HuH-7 (cell line): ENCODE measurements around the gene THBS2.
"Not testable (repeated sequence)": the region's sequence is repeated elsewhere in the genome, so short reads cannot be mapped to it uniquely, and the experiment has no call there.

Source experiments
- DNase-seq: peaks from one replicate; pipeline ENCODE4 v3.0.0; 2011; ENCODE audit warnings: low spot score

THBS2 gene

DNA sequence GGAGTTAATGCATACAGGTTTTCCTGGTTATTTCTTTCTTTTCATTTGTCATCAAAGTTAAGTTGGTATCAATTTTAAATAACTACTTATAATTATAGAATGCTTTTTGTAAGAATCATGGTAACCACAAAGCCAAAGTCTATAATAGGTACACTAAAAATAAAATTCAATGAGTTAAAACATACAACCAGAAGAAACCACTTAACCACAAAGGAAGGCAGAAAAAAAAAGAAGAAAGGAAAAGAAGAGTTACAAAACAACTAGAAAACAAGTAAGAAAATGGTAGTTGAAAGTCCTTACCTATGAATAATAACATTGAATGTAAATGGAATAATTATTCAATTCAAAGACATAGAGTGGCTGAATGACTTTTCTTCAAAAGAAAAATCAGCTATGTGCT is 45.6 kb downstream of the THBS2 start:
- DNase-seq: no peak

DNA sequence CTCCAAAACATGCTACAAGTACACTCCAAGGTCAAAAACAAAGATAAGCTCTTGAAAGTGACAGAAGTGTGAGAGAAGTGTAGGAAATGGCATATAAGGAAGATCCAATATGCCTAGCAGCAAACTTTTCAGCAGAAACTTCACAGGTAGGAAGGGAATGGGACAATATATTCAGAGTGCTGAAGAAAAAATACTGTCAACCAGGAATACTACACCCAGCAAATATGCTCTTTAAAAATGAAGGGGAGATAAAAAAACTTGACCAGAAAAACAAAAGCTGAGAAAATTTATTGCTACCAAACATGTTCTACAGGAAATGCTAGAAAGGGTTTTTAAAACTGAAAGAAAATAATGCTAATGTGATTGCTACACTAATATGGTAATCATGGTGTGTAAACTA is 46.2 kb downstream of the THBS2 start:
- DNase-seq: no peak

DNA sequence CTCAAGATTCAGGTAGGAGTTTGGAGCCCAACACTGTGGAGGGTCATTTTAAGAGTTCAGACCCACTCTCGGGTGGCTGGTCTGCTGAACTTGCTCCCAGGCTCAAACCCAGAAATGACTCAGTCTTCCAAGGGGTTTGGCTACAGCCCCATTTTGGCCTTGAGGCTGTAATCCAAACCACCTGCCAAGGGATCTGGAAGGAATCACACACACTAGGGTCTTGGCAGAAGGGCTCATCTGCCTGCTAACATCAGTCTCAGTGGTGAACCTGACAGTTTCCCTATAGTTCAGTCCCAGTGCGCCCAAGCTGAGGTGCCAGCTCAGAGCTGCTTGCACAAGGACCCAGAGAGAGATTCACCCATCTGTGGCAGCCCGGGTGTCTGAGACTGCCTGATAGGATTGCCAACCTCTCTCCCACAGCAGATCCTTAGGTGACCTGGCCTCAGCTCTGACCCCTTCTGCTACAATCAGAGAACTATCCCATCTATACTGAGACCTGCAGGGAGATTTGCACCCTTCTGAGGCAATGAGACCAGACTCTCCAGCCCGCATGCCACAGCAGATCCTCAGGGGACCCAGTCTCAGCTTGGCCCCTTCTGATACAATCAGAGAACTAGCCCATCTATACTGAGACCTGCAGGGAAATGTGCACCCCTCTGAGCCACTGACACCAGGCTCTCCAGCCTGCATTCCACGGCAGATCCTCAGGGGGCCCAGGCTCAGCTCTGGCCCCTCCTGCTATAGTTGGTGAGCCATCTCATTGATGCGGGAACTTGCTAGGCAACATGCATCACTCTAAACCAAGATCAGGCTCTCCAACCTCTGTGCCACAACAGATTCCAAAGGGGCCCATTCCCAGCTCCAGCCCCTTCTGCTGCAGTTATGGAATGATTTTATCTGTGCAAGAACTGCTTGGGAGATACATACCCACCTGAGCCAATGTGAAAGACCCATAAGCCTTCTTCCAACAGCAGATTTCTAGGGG is 48.2 kb downstream of the THBS2 start:
- DNase-seq: no peak

DNA sequence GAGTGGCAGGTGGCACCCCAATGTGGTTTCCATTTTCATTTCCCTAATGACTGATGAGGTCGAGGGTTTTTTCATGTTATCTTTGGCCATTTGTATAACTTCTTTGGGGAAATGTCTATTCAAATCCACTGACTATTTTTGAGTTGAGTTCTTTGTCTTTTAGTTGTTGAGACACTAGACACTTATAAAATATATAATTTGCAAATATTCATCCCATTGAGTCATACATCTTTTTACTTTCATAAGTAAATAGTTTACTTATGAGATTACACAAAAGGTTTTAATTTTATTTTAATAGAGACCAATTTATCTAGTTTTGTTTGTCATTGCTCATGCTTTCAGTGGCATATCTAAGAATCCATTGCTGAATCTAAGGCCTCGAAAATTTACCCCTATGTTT is 49.5 kb downstream of the THBS2 start:
- no peak for DNase-seq

DNA sequence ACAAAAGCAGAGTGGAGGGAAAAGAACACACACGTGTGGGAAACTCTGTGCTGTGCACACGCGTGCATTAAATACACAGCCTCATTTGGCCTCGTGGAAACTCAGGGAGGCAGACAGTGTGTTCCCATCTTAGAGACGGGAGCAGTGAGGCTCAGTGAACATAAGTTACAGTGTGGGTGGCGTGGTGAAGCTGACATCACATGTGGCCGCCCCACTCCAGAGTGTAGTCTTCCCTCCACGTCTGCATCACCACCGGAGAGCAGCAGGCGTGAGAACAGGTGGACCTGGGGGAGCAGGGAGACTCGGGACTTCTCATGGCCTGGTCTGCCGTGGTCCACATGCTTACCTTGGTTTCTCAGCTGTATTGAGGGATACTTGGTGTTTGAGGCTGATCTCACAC is 51.7 kb downstream of the THBS2 start:
- DNase-seq: no peak

DNA sequence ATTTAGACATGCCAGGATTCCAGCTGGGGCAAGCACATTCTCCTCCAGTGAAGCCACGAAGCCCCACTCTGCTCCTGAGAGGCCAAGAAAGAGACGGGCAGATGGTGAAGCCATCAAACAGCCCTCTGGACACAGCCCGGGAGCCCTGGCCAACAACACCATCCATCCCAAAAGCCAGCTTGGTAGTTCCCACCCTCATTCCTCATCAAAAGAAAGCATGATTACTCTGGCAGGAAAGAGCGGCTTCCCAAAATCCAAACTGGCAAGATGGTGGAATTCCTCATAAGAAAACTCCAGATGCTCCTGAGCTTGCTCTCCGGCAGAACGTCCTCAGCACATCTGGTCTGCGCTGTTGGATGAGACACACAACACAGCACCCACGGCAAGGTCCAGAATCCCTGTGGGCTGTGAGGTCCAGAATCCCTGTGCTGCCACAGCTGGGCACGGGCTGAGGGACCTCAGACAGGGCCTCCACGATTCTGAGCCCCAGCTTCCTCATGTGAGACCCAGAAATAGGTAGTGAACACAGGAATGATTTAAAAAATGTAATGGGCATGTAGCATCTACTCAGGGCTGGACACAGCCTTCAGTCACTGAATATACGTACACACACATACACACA is 52.6 kb downstream of the THBS2 start:
- DNase-seq: no peak

DNA sequence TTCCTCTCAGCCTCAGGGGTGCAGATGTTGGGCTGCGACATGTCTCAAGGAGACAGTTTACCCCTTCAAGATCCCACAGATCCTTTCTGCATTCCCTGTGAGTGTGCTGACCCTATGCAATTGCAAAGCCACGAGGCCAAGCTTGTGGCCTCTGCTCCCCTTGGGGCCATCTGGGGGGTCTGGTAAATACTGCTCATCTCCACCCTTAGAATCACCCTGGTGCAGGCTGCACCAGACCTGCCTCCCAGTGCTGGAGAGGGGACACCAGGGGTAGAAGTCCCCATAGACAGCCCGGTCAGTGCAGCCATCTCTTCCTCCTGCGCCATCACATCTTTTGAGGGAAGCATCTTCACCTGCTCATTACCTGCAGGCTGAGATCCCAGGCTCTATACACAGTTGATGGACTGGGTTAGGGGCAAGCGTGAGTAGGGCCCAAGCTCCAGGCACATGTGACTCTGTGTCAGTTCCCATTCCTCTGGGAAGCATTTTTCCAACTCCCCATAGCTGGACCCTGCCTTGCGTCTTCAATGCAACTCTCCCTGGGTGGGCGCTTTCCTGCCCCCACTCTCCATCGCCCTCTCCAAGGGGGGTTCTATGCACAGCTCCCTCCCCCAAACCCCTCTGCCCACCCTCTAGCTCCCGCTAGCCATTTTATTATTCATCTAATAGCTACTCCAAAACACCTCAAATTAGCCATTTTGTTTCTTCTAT is 53.9 kb downstream of the THBS2 start:
- DNase-seq: no peak

DNA sequence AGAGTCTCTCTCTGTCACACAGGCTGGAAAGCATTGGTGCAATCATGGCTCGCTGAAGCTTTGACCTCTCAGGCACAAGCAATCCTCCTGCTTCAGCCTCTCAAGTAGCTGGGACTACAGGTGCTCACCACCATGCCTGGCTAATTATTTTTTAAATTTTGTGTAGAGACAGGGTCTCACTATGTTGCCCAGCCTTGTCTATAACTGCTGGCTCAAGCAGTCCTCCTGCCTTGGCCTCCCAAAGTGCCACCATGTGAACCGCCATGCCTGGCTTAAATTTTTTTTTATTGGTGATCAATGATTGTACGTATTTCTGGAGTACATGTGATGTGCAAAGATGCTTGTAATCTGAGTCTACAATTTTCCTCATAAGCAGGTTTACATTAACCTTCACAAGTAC is 54.8 kb downstream of the THBS2 start:
- DNase-seq: no peak

DNA sequence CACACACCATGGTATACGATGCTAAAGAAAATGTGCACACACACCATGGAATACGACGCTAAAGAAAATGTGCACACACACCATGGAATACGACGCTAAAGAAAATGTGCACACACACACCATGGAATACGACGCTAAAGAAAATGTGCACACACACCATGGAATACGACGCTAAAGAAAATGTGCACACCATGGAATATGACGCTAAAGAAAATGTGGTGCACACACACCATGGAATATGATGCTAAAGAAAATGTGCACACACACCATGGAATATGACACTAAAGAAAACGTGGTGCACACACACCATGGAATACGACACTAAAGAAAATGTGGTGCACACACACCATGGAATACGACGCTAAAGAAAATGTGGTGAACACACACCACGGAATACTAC is 55.7 kb downstream of the THBS2 start:
- not testable (repeated sequence) for DNase-seq

DNA sequence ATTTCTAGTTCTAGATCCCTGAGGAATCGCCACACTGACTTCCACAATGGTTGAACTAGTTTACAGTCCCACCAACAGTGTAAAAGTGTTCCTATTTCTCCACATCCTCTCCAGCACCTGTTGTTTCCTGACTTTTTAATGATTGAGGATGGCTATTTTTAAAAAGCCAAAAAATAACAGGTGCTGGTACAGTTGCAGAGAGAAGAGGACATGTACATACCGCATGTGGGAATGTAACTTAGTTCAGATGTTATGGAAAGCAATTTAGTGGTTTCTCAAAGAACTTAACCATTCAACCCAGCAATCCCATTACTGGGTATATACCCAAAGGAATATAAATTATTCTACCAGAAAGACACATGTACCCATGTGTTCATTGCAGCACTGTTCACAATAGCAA is 57.4 kb downstream of the THBS2 start:
- DNase-seq: not testable (repeated sequence)

DNA sequence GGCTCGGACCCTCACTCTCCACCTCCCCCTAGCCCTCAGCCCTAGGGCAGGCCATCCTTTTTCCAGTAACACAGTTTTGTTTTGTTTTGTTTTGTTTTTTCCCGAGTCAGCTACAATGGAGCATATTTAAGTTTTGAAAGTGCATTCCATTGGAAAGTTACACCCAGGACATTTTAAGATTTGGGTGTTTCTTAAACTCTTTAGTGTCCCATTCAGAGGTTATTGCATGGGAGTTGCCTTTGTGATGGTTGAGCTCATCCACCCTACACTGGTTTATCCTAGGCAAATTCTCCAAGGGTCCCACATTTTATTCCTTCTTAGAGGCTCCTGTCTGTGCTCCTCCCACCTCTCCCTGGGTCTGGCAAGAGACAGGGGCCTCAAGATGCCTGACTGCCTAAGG is 58.9 kb downstream of the THBS2 start:
- DNase-seq: no peak

DNA sequence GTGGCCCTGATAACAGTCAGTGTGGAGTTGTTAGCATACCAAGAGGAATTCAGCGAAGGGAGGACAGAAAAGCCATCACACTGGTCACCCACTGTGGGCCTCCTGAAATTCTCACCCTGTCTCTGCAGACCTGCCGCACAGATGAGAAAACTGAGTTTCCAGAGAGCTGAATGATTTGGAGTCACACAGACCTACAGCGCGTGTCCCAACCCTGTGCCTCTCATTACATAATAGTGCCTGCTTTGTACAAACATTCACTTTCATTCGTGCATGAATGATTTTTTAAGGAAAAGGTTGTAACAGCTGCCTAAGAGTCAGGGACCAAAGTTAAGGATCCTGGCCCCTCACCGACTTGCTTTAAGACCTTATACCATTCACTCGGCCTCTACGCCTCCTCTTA is 62.7 kb downstream of the THBS2 start:
- DNase-seq: no peak

DNA sequence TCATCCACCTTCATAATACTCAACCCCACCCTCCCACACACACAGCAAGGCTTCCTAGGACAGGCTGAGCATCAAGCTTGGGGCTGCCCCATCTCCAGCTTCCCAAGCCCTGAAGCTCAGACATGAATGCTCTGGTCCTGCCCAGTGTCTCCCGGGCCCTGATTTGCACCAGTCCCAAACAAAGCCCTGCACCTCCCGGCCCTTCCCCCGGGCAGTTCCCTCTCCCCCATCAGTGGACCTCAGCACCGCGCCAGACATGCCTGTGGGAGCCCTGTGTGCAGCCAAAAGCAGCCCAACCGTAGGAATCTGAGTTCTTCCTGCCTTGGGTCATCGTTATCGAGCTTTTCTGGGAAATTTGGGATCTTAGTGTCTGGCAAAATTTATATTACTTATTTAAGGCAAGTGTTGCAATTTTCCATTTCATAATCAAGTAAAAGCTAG is 63.5 kb downstream of the THBS2 start:
- DNase-seq: no peak

DNA sequence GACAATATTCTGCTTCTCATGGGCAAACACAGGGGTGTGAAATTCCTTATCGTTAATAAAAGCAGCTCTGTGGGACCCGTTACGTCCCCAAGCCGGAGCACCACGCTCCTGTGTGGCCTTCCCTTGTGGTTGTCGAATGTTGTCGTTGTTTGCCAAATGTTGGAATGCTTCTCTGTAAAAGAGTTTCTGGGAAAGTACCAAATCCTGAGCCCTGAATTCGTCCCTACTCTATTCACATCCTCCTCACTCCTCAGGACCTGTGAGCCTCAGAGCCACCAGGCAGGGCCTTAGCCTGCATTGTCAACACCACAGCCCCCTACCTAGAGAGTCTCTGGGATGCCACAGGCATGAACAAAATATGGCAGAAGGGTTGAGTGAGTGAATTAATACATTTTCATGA is 64.0 kb downstream of the THBS2 start:
- no peak for DNase-seq

DNA sequence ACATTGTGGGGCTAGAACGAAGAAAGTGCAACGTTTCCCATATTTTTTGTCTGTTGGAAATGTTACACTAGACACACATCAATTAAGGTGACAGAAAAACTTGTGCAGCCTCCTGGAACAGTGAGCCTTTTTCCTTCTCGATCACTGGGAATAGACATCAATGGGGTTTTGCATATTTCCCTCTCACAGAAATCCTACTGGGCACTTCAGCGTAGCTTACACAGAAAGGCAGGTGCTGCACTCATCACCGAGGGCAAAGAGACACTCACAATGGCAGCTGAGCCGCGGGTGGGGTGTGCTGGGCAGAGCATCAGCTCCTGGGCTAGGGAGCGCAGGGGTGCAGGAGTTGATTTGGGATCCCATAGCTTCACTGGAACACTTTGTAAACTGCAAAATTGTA is 64.5 kb downstream of the THBS2 start:
- no peak for DNase-seq

DNA sequence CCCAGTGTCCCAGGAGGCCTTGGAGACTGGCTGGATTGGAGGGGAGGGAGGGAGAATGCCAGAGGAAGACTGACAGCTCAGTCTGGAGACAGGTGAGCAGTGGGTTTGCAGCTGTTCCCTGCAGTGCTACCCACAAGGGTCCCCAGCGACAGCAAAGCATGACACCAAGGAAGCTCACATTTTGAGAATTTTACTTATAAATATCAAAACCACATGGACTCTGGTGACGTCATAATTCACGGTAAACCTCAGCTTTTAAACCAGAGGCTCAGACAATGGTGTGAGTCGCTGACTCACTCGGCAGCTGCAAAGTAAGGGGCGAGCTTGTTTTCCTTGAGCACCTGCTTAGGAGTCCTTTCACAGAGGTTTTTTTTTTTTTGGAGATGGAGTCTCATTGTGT is 65.2 kb downstream of the THBS2 start:
- DNase-seq: no peak

DNA sequence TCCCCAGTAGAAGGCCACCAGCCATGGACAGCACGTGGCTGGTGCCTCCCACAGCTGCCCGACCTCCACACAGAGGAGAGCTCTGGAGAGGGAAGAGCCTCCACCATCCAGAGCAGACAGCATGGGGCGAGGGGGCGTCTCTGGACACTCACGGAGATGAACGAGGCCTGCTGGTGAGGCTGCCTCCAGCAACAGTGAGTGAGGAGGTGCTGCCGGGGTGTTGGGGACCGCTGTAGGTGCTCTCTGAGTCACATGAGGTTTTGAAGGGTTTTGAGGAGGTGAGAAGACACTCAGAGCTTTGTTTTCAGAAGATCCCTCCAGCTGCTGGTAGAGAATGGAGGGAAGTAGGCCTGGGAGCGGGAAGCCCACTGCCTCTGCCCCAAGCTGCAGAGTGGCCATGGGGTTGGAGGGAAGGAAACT is 65.6 kb downstream of the THBS2 start:
- no peak for DNase-seq

DNA sequence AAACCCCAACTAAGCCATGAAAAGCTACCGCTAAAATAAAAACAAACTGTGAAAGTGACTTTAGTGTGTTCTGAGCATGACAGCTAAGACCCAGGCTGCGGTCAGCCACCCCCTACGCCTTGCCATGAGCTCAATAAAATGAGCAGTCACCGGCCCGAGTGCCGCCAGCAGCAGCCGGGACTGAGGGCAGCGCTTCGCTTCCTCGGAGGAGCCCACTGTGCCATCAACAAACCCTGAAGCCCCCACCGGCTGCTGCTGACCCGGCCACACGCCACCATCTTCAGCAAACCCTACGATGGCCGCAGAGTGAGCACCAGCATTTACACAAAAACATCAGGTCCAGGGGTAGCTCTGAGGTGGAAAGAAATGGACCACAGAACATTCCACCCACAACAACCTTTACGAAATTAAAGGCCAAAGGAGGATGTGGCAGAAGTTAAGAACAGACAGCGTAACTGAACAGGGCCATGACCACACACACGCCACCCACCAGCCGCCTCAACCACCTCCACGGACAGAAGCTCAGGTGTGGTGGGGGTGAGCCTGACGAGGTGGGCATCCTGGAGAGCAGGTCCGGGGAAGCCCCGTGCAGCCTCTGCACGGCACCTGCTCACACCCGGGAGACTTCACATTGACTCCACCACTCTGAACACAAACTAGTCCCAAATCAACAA is 67.0 kb downstream of the THBS2 start:
- no peak for DNase-seq

DNA sequence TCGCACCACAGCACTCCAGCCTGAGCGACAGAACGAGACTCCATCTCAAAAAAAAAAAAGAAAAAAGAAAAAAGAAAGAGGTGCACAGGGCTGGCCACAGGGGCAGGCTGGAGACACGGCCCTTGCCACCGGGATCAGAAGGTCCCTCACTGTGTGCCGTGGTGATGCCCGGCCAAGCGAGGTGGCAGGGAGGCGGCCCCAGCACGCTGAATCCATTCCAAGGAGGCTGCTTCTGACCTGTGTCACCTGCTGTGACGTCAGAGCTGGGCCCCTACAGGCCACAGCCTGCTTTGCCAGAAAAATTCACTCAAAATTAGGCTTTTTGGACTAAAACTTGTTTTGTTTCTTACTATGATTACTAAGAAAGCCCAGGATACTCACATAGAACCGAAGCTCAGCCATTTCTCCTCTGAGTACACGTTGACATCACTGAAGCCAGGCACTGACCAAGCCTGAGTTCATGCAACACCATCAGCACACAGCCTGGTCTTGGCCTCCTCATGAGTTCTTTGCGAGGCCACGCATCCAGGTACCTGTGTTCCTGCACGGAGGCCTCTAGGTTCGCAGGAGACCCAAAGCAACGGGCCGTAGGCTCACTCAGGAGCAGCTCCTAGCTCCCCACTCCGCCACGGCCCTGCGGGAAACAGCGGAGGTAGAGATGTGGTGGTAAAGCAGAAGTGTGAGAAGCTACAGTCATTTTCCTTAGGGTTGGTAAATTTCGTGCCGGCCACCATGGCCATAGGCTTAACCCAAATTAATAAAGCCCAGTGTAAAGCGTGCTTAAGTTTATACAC is 67.8 kb downstream of the THBS2 start:
- no peak for DNase-seq

DNA sequence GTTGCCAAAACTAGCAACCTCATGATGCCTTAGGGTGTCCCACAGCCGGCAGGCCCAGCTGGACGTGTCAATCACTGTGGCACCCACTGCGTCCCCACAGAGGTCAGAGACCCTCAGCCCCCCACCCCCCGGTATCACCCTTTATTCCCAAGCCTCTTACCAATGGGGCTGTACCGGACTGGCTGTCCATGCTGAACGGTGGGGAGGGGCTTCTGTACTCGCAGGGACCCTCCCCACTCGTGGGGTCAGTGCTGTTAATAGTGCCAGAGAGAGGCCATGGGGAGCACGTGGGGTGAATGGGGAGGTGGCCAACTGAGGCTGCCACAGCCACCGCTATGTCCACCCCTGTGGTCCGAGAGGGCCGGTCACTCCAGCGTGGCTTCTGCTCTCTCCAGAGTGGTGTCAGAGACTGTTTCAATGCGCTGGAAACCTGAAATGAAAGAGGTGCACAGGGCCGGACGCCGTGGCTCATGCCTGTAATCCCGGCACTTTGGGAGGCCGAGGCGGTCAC is 68.6 kb downstream of the THBS2 start:
- no peak for DNase-seq

DNA sequence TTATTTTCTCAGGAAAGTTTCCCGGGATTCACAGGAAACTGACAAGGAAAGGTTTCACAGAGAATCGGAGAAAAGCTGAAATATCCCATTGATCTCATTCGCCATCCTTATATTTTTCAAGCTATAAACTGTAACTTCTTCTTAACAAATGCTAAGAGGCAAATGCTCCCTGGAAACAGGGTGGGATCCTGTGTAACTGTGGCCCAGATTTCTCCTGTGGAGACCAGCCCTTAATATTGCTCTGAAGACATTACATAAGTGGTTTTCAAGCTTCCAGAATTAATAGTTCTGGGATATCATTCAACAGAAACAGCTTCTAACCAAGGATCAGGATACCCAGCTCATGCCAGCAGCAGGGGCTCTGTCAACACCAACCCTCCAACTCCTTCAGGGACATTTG is 69.2 kb downstream of the THBS2 start:
- no peak for DNase-seq
